K562 treated with DMSO at 1 percent for 4 hours (cell line): ENCODE measurements around the gene NDUFS7. TPM values are rescaled to one million over a fixed set of nuclear protein-coding genes. Genes with fewer than 3 reads are reported as not detected.

Source experiments
- total RNA-seq: library from RNA; unstranded; fragments of 300-600 nt; gene quantifications from 2 replicates; pipeline ENCODE4 v1.2.3, GENCODE V29; 2022; ENCODE audit not compliant: insufficient read depth

Gene NDUFS7
- total RNA-seq: 317 and 328 TPM in 2 replicates

DNA sequence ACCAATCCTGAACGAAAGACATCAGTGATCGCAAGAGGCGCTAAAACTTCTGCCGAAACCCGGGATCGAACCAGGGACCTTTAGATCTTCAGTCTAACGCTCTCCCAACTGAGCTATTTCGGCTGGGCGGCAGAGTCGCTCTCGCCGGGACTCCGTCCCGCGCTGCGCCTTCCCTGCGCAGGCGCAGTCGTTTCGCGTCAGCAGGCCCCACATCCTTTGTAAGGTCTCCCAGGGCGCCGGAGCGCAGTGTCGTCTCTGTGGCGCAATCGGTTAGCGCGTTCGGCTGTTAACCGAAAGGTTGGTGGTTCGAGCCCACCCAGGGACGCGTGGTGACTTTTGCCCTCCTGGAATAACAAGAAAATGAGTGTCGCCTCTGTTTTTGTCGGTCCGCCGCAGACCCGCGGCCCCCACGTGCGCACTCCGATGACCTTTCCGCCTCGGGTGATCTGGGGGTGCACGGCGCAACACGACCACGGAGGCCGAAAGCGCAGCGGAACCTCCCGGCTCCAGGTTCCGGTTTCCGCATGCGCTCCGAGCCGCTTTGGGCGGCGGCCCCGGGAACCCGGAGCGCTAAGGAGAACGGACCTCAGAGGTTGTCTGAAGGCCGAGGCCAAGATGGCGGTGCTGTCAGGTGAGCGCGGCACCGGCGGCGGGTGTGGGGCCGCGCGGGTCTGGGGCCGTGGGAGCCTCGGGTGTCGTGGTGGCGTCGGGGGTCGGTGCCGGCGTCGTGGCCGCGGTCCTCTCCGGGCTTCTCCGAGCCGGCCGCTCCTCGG lies at the start of gene NDUFS7:
NDUFS7 (plus strand) TSS at position 596 of the 773 bp plus-strand sequence; CDS start at position 616, 20 bp downstream.

DNA sequence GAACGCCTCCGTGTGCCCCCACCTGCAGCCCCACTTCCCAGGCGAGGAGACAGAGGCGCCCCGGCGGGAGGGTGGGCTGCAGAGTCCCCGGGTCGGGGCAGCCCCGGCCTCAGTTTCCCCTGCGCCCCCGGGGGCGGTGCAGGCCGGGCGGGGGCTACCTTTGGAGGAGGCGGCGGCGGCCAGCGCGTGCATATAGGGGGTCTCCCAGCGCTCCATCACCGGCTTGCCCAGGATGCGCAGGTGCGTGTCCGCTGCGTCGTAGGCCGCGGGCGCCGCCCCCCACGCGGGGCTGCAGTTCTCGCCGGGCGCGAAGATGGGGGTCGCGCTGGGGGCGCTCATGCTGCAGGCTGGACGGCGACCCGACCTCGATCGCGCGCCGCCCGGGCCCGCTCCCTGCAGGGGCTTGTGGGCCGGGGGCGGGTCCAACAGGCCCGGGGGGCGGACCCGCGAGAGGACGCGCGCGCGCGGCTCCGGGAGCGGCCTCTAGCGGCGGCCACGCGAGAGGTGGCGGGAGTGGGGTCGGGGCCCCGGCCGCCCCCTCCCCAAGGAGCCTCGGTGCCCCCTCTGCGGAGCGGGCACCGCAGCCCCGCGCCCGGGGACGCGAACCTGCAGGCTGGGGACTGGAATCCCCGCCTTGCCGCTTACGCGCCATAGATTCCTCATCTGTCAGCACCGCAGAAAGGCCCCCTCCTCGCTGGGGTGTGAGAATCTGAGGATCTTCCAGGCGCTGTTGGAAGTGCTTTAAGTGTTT lies 17.6 kb downstream of the NDUFS7 start, which contains the start of gene GAMT:
GAMT (minus strand) TSS at position 405 of the 751 bp plus-strand sequence; CDS start at position 339, 66 bp downstream.

DNA sequence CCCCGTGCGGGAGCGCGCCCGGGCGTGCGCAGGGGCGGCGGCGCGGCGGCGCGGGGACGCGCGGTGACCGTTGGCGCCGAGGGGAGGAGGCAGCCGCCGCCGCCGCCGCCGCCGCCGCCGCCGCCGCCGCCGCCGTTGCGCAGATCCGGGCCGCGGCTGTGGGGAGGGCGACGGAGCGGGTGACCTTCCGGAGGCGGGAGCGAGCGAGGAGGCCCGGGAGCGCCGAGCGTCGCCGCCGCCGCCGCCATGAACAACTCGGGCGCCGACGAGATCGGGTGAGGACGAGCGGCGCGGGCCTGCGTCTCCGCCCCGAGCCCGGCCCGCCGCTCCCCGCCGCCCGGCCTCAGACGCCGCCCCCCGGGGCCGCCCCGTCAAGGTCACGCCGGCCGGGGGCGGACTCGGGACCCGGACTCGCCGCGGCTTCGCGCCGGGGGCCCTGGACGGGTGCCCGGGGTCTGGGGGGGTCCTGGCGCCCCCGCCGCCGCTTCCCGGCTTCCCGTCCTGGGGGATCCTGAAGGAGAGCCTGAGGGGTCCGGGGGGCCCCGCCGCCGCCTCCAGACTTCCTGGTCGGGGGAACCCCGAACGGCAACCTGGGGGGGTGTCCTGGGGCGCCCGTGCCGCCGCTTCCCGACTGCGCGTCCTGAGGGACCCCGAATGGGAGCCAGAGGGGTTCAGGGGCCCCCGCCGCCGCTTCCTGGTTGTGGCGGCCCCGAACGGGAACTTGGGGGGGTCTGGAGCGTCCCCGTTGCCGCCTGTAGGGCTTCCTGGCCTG lies 24.0 kb downstream of the NDUFS7 start, which contains the start of gene DAZAP1:
DAZAP1 (plus strand) TSS at position 59 of the 772 bp plus-strand sequence; CDS start at position 247, 188 bp downstream.

DNA sequence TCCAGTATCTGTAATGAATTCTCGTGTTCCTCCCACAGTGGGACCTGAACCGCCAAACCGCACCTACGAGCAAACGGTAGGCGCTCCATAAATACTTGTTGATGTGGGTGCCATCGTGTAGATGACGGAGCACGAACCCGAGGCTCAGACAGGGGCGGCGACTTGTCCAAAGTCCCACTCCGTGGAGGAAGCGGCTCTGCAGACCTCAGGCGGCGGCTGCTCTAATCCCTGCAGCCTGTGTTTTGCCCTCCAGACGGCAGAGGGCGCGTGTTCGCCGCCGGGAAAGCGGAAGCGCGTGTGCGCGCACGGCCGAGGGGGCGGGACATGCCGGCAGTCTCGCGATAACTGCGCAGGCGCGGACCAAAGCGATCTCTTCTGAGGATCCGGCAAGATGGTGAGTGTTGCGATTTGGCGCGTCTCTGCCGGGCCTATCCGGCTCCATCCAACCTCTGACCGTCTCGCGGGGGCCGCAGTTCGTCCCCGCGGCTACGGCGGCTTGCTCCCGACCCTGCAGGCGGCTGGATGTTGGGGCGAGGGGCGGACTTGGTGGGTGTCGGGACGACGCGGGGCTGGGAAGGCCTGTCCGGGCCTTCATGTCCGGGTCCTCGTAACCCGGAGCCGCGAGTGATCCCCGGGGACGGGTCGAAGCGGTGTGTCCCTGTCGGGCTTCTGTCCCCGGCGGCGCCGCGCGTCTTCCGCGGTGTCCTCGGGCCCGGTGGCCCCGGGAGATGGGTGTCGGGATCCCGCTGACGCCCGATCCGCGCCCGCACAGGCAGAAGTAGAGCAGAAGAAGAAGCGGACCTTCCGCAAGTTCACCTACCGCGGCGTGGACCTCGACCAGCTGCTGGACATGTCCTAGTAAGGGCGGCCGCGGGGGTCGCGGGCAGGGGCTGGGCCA lies 54.6 kb downstream of the NDUFS7 start, which contains the start of gene RPS15:
RPS15 (plus strand) TSS at position 362 of the 898 bp plus-strand sequence; CDS start at position 392, 30 bp downstream.

Other genes starting within 250 kb of the NDUFS7 start
- 36.2 and 36.3 TPM in 2 replicates for gene SBNO2, start 209.6 kb upstream of the NDUFS7 start, total RNA-seq
- 105 and 123 TPM in 2 replicates for gene STK11, start 178.1 kb upstream of the NDUFS7 start, total RNA-seq
- gene CBARP, start 145.9 kb upstream of the NDUFS7 start, total RNA-seq: 4.8 and 7.1 TPM in 2 replicates
- gene ATP5F1D, start 142.2 kb upstream of the NDUFS7 start, total RNA-seq: 424 and 456 TPM in 2 replicates
- gene MIDN, start 135.3 kb upstream of the NDUFS7 start, total RNA-seq: 48.5 and 50.6 TPM in 2 replicates
- 140 and 141 TPM in 2 replicates for gene CIRBP, start 114.6 kb upstream of the NDUFS7 start, total RNA-seq
- 81.3 and 99.5 TPM in 2 replicates for gene FAM174C, start 108.4 kb upstream of the NDUFS7 start, total RNA-seq
- gene EFNA2, start 98.0 kb upstream of the NDUFS7 start, total RNA-seq: 1.2 TPM in 1 of 2 replicates, not detected in the other
- gene GAMT, start 17.6 kb downstream of the NDUFS7 start, total RNA-seq: 44.1 and 45.1 TPM in 2 replicates
- 151 and 156 TPM in 2 replicates for gene DAZAP1, start 23.7 kb downstream of the NDUFS7 start, total RNA-seq
- 5,479 and 5,587 TPM in 2 replicates for gene RPS15, start 54.5 kb downstream of the NDUFS7 start, total RNA-seq
- gene APC2, start 66.2 kb downstream of the NDUFS7 start, total RNA-seq: 0.83 and 1.6 TPM in 2 replicates
- 37.9 and 47.6 TPM in 2 replicates for gene C19orf25, start 95.3 kb downstream of the NDUFS7 start, total RNA-seq
- 1.6 and 3.1 TPM in 2 replicates for gene PCSK4, start 106.4 kb downstream of the NDUFS7 start, total RNA-seq
- gene REEP6, start 107.3 kb downstream of the NDUFS7 start, total RNA-seq: 47.8 and 52.4 TPM in 2 replicates
- 6.2 and 15.4 TPM in 2 replicates for gene ADAMTSL5, start 129.1 kb downstream of the NDUFS7 start, total RNA-seq
- gene PLK5, start 140.2 kb downstream of the NDUFS7 start, total RNA-seq: not detected in 2 replicates
- gene MEX3D, start 184.4 kb downstream of the NDUFS7 start, total RNA-seq: 35.2 and 40.6 TPM in 2 replicates
- 102 and 118 TPM in 2 replicates for gene MBD3, start 209.0 kb downstream of the NDUFS7 start, total RNA-seq
- gene UQCR11, start 221.6 kb downstream of the NDUFS7 start, total RNA-seq: 79.6 and 82.3 TPM in 2 replicates